ENCODE data around the gene SMTNL2.
"Not testable (repeated sequence)": the region's sequence is repeated elsewhere in the genome, so short reads cannot be mapped to it uniquely, and the experiment has no call there.

The SMTNL2 gene

GRCh38 chr17:4631431-4631830 lies 47.1 kb downstream of the SMTNL2 start:
- no peak for DNase-seq (ENCODE audit: extremely low read depth in 1 of 2, low read depth in 1 of 2)

GRCh38 chr17:4631836-4632580 lies 47.7 kb downstream of the SMTNL2 start:
- no peak for DNase-seq (ENCODE audit: extremely low read depth in 1 of 2, low read depth in 1 of 2)

- no peak for DNase-seq (ENCODE audit: extremely low read depth in 1 of 2, low read depth in 1 of 2)
These were observed 48.2 kb downstream of the SMTNL2 start for GRCh38 chr17:4632581-4632920.

- no peak for DNase-seq (ENCODE audit: extremely low read depth in 1 of 2, low read depth in 1 of 2)
These were observed 49.3 kb downstream of the SMTNL2 start for GRCh38 chr17:4633643-4634042.

- no peak for DNase-seq (ENCODE audit: extremely low read depth in 1 of 2, low read depth in 1 of 2)
These were observed 50.6 kb downstream of the SMTNL2 start for GRCh38 chr17:4634976-4635375.

GRCh38 chr17:4635823-4636375 lies 51.6 kb downstream of the SMTNL2 start:
- no peak for DNase-seq (ENCODE audit: extremely low read depth in 1 of 2, low read depth in 1 of 2)

- no peak for DNase-seq (ENCODE audit: extremely low read depth in 1 of 2, low read depth in 1 of 2)
These were observed 52.3 kb downstream of the SMTNL2 start for GRCh38 chr17:4636474-4637100.

GRCh38 chr17:4638766-4639165 lies 54.4 kb downstream of the SMTNL2 start:
- not testable (repeated sequence) for DNase-seq (ENCODE audit: extremely low read depth in 1 of 2, low read depth in 1 of 2)

GRCh38 chr17:4639301-4640059 lies 55.2 kb downstream of the SMTNL2 start:
- DNase-seq (ENCODE audit: extremely low read depth in 1 of 2, low read depth in 1 of 2) = peak in 1 of 2 donors; percentile 13

- not testable (repeated sequence) for DNase-seq (ENCODE audit: extremely low read depth in 1 of 2, low read depth in 1 of 2)
These were observed 56.4 kb downstream of the SMTNL2 start for GRCh38 chr17:4640569-4641188.

- no peak for DNase-seq (ENCODE audit: extremely low read depth in 1 of 2, low read depth in 1 of 2)
These were observed 57.2 kb downstream of the SMTNL2 start, which contains the start of gene ALOX15 for GRCh38 chr17:4641297-4642195. ALOX15 (minus strand) TSS chr17:4641678; CDS start chr17:4641651, 27 bp downstream.

GRCh38 chr17:4642286-4642685 lies 58.0 kb downstream of the SMTNL2 start:
- DNase-seq (ENCODE audit: extremely low read depth in 1 of 2, low read depth in 1 of 2) = no peak

- no peak for DNase-seq (ENCODE audit: extremely low read depth in 1 of 2, low read depth in 1 of 2)
These were observed 59.3 kb downstream of the SMTNL2 start for GRCh38 chr17:4643676-4644075.

GRCh38 chr17:4645642-4646041 lies 61.3 kb downstream of the SMTNL2 start:
- no peak for DNase-seq (ENCODE audit: extremely low read depth in 1 of 2, low read depth in 1 of 2)

GRCh38 chr17:4648741-4649140 lies 64.4 kb downstream of the SMTNL2 start:
- no peak for DNase-seq (ENCODE audit: extremely low read depth in 1 of 2, low read depth in 1 of 2)

GRCh38 chr17:4652997-4653396 lies 68.7 kb downstream of the SMTNL2 start:
- DNase-seq (ENCODE audit: extremely low read depth in 1 of 2, low read depth in 1 of 2) = no peak

- not testable (repeated sequence) for DNase-seq (ENCODE audit: extremely low read depth in 1 of 2, low read depth in 1 of 2)
These were observed 71.6 kb downstream of the SMTNL2 start for GRCh38 chr17:4655933-4656332.

- DNase-seq (ENCODE audit: extremely low read depth in 1 of 2, low read depth in 1 of 2) = no peak
These were observed 73.3 kb downstream of the SMTNL2 start for GRCh38 chr17:4657678-4658077.
